ENCODE results near the gene DZIP1.

Gene DZIP1

DNA sequence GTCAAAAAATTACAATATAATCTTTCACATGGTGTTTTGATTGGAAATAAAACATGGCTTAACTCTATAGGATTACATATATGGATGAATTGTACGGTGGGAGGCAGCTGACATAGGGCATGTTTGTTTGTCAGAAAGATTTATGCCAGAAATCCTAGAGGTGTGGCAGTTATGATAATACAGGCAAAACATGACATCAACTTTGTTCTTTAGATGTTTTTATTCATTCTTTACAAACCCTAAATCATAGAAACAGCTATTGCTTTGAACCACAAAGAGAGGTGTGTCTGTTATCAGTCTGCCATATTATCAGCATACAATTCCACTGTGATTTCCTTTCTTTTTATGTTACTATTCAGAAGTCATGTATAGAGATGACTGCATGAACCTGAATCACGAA lies 100.2 kb downstream of the DZIP1 start:
- DNase-seq (ENCODE audit: low read depth) = no peak

DNA sequence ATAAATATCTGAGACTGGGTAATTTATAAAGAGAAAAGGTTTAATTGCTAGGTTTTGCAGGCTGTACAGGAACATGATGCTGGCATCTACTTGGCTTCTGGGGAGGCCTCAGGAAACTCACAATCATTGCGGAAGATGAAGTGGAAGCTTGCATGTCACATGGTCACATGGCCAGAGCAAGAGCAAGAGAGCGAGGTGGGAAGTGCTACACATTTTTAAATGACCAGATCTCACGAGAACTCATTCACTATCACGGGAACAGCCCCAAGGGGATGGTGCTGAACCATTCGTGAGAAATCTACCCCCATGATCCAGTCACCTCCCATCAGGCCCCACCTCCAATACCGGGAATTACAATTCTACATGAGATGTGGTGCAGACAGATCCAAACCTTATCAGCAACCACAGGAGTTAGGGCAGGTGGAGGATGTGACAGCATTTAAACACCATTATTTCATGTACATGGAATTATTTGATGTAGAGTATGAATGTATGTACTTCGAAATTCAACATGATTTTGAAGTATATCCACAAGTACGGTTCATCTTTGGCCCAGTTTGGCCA lies 102.5 kb downstream of the DZIP1 start:
- no peak for DNase-seq (ENCODE audit: low read depth)

DNA sequence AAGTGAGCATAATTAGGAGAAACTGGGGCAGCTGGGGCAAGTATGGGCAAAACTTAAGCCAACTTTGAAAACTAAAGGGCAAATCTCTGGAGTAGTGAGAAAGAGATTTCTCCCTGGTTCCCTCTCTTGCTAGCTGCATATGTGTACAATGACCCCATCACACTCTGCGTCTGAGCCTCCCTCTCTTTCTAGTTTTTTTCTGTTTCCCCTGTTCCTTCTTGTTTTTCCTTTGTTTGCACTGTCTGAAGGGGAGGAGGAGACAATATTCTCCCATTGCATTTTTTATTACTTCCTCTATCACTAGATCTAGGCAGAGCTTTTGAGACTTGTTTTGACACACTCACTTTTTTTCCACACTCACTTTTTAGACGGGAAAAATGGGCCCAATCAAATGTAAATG lies 103.2 kb downstream of the DZIP1 start:
- no peak for DNase-seq (ENCODE audit: low read depth)

DNA sequence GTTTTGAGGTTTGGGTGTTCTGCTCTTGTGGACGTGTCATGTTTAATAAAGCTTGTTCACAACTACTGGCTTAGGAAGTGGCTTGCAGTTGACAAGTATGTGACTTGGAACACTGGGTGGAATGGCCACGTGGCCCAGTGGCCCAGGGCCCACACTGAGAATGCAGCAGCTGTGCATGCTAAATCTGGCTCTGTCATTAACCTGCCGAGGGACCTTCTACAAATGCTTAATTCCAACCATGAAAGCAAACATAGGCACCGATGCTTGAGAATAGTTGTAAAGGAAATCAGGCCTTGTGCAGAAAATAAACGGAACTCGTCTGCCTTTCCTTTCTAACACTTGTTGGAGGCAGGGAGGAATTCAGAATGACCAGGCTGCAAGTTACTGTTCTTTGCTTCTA lies 103.6 kb downstream of the DZIP1 start:
- no peak for DNase-seq (ENCODE audit: low read depth)

DNA sequence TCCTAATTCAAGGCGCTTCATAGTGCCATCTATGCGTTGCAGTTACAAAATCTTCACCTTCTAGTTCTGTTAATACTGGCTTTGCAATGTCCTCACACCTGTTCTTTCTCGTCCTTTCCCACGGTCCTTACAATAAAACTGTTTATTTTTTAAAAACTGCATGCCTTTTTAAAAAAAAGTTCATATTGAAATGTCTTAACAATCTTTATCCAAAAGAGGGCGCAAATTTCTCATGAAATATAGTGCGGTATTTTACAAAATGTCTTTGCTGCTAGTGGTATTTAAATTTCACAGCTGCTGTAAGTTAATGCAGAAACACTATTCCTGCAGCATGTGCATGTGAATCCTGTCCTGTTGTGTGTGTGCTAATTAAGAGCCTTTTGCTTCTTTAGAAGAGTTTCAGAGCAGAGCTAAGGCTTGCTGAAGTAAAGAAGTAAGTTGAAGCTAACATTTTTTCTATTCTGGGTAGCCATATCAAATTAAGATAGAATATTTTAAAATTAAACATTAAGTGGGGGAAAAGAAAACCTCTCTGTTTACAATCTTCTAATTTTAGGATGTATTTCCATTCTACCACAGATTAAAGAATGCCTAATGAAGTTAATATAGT lies 107.8 kb downstream of the DZIP1 start:
- DNase-seq (ENCODE audit: low read depth) = no peak

DNA sequence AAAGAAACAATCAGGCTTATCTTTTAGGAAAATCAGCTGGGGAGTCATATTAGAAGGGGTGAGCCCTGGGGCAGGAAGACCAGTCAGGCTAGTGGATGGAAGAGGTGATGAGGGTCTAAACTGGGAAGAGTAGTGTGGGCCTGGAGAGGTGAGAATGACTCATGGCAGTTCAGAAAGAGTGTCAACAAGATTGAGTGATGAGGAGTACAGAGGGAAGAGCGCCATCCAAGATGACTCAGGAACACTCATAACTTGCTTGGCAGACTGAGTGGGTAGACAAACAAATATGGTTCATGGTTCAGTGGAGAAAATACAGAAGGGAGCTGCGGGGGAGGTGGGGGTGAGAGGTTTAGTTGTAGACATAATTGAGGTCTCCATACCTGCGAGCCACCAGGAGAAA lies 109.3 kb downstream of the DZIP1 start:
- no peak for DNase-seq (ENCODE audit: low read depth)

DNA sequence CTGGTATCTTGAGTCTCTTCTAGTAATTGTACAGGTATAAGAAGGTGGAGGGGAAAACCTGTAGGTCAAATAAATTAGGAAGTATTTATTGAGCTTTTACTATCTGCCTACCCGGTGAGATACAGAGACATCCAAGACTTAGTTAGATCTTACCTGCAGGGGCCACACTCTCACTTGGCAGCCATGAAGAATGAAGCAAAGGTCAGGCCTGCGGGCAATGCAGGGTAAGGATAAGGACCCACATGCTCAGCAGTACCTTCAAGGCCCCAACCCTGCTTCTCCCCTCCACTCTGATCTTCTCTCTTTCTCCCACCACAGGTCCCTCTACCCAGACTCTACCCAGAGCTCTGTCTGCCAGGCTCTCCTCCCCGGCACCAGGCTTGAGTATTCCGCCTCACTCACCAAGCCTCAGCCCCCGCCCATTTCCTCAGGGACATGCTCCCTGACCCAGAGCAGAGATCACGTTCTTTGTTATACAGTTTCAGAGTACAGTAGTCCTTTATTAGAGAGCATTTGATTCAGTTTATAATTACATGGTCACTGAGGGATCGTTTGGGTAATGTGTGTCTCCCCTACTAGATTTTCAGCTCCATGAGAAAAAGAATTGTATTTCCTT lies 110.9 kb downstream of the DZIP1 start:
- no peak for DNase-seq (ENCODE audit: low read depth)

DNA sequence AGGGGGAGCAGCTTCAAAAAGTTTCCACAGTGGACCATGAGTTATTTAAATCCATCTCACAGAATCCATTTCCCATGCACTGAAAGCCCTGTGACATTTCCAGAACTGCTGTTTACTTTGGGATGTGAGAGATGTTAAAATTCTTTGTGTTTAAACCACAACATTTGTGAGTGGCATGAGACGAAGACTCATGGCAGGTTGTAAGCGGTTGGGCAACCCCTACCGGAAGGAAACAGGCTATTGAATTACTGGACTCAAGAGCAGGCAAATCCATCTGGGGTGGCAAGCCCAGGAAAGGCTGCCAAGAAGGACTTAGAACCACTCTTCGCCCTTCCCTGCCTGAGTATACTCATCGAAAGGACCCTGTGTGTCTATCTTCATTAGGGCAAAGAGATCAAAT lies 114.3 kb downstream of the DZIP1 start:
- no peak for DNase-seq (ENCODE audit: low read depth)
